Naive B cell (primary cell): ENCODE measurements around the gene NUSAP1. TPM values are rescaled to one million over a fixed set of nuclear protein-coding genes. Genes with fewer than 3 reads are reported as not detected.
"Not testable (repeated sequence)": the region's sequence is repeated elsewhere in the genome, so short reads cannot be mapped to it uniquely, and the experiment has no call there.

Source experiments
- ATAC-seq, 2 donors: fragments of 150-1000 bp; cut with Tn5 transposase; 2 replicates each; pipeline ENCODE4 v1.10.0; 2021; ENCODE audit warnings: low read depth in 2 of 2, mild to moderate bottlenecking in 2 of 2, moderate library complexity in 2 of 2
- DNase-seq: peaks from one replicate; pipeline ENCODE4 v3.0.0; 2022
- H3K27ac Mint-ChIP-seq, 6 donors: one replicate each; pipeline ENCODE4 v1.8.0; 2020 to 2022; ENCODE audit warnings: mild to moderate bottlenecking in 6 of 6, mixed read lengths in 6 of 6, moderate library complexity in 5 of 6, inconsistent platforms in 2 of 6
- H3K27me3 Mint-ChIP-seq, 3 donors: one replicate each; pipeline ENCODE4 v1.8.0; 2021 to 2022; ENCODE audit warnings: mixed read lengths in 3 of 3, mild to moderate bottlenecking in 1 of 3
- H3K36me3 Mint-ChIP-seq, 2 donors: one replicate each; pipeline ENCODE4 v1.8.0; 2020 to 2022; ENCODE audit warnings: mixed read lengths in 2 of 2, inconsistent platforms in 1 of 2, mild to moderate bottlenecking in 1 of 2
- H3K4me1 Mint-ChIP-seq, 3 donors: one replicate each; pipeline ENCODE4 v1.8.0; 2020 to 2022; ENCODE audit warnings: mixed read lengths in 3 of 3, inconsistent platforms in 1 of 3, mild to moderate bottlenecking in 1 of 3, moderate library complexity in 1 of 3
- H3K4me3 Mint-ChIP-seq, 8 donors: one replicate each; pipeline ENCODE4 v1.8.0; 2020 to 2022; ENCODE audit warnings: mild to moderate bottlenecking in 8 of 8, mixed read lengths in 8 of 8, moderate library complexity in 8 of 8, inconsistent platforms in 2 of 8
- H3K9me3 Mint-ChIP-seq, 7 donors: one replicate each; pipeline ENCODE4 v1.8.0; 2020 to 2022; ENCODE audit warnings: mixed read lengths in 7 of 7, mild to moderate bottlenecking in 5 of 7, inconsistent platforms in 2 of 7, moderate library complexity in 1 of 7
- polyA plus RNA-seq, 6 donors: library from polyadenylated mRNA; unstranded; fragments of 300-500 nt; fragmentation: Illumina TruSeq; gene quantifications; one replicate each; pipeline ENCODE4 v1.2.3, GENCODE V29; 2021; ENCODE audit warnings: low read depth in 6 of 6

The NUSAP1 gene
- polyA plus RNA-seq: 1 to 10 TPM in 5 of 6 donors, under 1 TPM in 1; 0.59 to 7.9 (median 6.4) TPM

GRCh38 chr15:41332194-41333025, at the start of gene NUSAP1, which contains the start of gene OIP5:
NUSAP1 (plus strand) TSS chr15:41332881; CDS start chr15:41332958, 77 bp downstream.
OIP5 (minus strand) TSS chr15:41332591; CDS start chr15:41332561, 30 bp downstream.
- peak; percentile 90 to 91 for ATAC-seq
- peak within 1 kb of the TSS; percentile 93 to 100 (median 98) for H3K4me3 Mint-ChIP-seq
- H3K9me3 Mint-ChIP-seq: no peaks in the 10 kb centered on the region

GRCh38 chr15:41282980-41283652, 49.6 kb upstream of the NUSAP1 start:
- not testable (repeated sequence) for H3K9me3 Mint-ChIP-seq, H3K27me3 Mint-ChIP-seq, ATAC-seq
- peak; percentile 37 for DNase-seq
- peak overlapping the region; percentile 88 to 99 (median 94) for H3K4me3 Mint-ChIP-seq
- H3K4me1 Mint-ChIP-seq: peaks cover 27 to 49% (median 29%) of the 10 kb centered on the region in 3 donors
- H3K27ac Mint-ChIP-seq: peak overlapping the region; percentile 94 to 99 (median 98)
- peaks cover 0 to 10% of the 10 kb centered on the region in 2 donors for H3K36me3 Mint-ChIP-seq

More at GRCh38 chr15:41332194-41333025, at the start of gene NUSAP1, which contains the start of gene OIP5:
- peak; percentile 95 for DNase-seq
- H3K27ac Mint-ChIP-seq: peak within 1 kb of the TSS; percentile 88 to 98 (median 95)
- H3K36me3 Mint-ChIP-seq: no peaks in the 10 kb centered on the region
- H3K4me1 Mint-ChIP-seq: peaks cover 14 to 29% (median 27%) of the 10 kb centered on the region in 3 donors
- H3K27me3 Mint-ChIP-seq: no peaks in the 10 kb centered on the region

GRCh38 chr15:41283653-41284426, 48.8 kb upstream of the NUSAP1 start:
- DNase-seq (peak; percentile 98), ATAC-seq (peak; percentile 92 to 93)
- Mint-ChIP-seq H3K4me1 (peaks cover 24 to 49% (median 30%) of the 10 kb centered on the region in 3 donors), H3K27me3 (no peaks in the 10 kb centered on the region), H3K9me3 (no peaks in the 10 kb centered on the region), H3K36me3 (peaks cover 0 to 10% of the 10 kb centered on the region in 2 donors), H3K4me3 (peak overlapping the region; percentile 88 to 99 (median 94)), H3K27ac (peak overlapping the region; percentile 94 to 99 (median 99))

DNA sequence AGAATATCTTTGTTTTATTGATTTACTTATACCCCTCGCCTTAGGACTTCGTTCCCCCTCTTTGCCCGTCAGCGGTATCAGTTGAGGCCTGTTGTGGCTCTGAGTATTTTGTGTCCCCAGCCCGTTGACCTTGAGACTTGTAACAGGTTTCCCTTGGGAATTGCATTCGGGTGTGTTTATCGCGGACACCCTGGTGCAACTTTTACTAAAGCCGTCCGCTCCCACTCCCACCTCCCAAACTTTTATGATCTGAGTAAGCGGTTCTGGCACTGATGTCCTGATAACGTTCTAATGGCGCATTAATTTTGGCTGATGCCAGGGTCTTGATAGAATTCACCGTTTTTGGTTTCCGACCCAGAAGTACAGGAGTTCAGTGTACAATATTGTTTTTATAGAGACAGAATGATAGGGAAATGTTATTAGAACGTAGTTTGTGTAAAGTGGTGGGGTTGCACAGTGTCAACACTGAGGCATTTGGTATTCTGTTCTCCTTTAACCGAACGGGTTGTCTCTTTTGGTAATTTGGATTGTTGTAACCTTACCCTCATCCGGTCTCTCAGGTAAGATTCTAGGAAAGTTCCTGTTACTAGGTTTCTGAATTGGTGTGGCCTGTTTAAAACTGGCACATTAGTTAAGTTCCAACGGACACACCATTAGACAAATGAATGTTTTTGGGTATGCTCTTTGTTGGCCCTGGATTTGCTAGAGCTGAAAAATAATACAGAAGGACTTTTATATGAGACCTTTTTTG, 48.1 kb upstream of the NUSAP1 start:
- Mint-ChIP-seq H3K27ac (peak overlapping the region; percentile 80 to 99 (median 96)), H3K36me3 (peaks cover 0 to 10% of the 10 kb centered on the region in 2 donors), H3K4me3 (peak overlapping the region; percentile 88 to 99 (median 94)), H3K27me3 (no peaks in the 10 kb centered on the region), H3K4me1 (peaks cover 24 to 51% (median 30%) of the 10 kb centered on the region in 3 donors), H3K9me3 (no peaks in the 10 kb centered on the region)
- no peak for ATAC-seq
- no peak for DNase-seq

GRCh38 chr15:41285285-41285684, 47.4 kb upstream of the NUSAP1 start:
- H3K4me3 Mint-ChIP-seq: peak overlapping the region; percentile 88 to 99 (median 94)
- H3K27ac Mint-ChIP-seq: peak overlapping the region; percentile 80 to 99 (median 96)
- H3K27me3 Mint-ChIP-seq: no peaks in the 10 kb centered on the region
- peaks cover 0 to 10% of the 10 kb centered on the region in 2 donors for H3K36me3 Mint-ChIP-seq
- H3K4me1 Mint-ChIP-seq: peaks cover 24 to 51% (median 30%) of the 10 kb centered on the region in 3 donors
- no peaks in the 10 kb centered on the region for H3K9me3 Mint-ChIP-seq
- DNase-seq (no peak), ATAC-seq (no peak)

DNA sequence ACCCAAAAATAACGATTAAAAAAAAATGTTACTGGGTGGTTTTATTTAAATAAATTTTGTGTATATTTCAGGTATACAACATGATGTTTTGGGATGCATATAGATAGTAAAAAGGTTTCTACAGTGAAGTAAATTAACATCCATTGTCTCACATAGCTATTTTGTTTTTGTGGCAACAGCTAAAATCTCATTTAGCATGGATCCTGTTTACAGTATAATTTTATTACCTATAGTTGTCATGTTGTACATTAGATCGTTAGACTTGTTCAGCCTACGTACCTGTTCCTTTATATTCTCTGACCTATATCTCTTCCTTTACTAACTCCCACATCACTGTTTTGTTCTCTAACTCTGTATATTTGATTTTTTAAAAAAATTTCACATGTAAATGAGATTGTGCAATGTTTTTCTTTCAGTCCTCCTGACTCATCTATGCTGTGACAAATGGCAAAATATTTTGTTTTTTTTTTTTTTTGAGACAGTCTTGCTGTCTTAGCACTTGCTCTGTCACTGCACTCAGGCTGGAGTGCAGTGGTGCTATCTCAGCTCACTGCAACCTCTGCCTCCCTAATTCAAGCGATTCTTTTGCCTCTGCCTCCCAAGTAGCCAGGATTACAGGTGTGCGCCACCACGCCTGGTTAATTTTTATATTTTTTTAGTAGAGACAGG, 45.9 kb upstream of the NUSAP1 start:
- H3K4me3 Mint-ChIP-seq: peak overlapping the region in 3 of 8 donors; percentile 5 to 59 (median 36)
- H3K9me3 Mint-ChIP-seq: no peaks in the 10 kb centered on the region
- H3K4me1 Mint-ChIP-seq: peaks cover 37 to 66% (median 38%) of the 10 kb centered on the region in 3 donors
- peak overlapping the region in 1 of 6 donors; percentile 44 for H3K27ac Mint-ChIP-seq
- H3K36me3 Mint-ChIP-seq: peaks cover 0 to 10% of the 10 kb centered on the region in 2 donors
- no peak for ATAC-seq
- H3K27me3 Mint-ChIP-seq: no peaks in the 10 kb centered on the region
- DNase-seq: no peak

- peak overlapping the region in 1 of 6 donors; percentile 89 for H3K27ac Mint-ChIP-seq
- H3K4me3 Mint-ChIP-seq: no peak overlapping the region
- H3K4me1 Mint-ChIP-seq: peaks cover 27 to 58% (median 43%) of the 10 kb centered on the region in 3 donors
- H3K27me3 Mint-ChIP-seq: no peaks in the 10 kb centered on the region
- no peaks in the 10 kb centered on the region for H3K9me3 Mint-ChIP-seq
- ATAC-seq: no peak
- DNase-seq: no peak
- H3K36me3 Mint-ChIP-seq: peaks cover 0 to 10% of the 10 kb centered on the region in 2 donors
Observed at GRCh38 chr15:41288464-41288863, 44.2 kb upstream of the NUSAP1 start.

DNA sequence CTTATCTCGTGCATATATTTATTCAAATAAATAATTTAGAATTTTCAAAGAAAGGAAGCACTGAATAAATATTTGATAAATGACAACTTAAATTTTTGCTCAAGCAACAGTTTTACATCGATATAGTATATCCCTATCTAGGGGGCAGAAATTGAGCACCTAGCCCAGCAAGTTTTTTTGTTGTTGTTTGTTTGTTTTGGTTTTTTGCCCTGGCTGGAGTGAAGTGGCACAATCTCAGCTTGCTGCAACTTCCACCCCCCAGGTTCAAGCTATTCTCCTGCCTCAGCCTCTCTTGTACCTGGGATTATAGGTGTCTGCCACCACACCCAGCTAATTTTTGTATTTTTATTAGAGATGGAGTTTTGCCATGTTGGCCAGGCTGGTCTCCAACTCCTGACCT, 42.7 kb upstream of the NUSAP1 start:
- ATAC-seq: no peak
- peak overlapping the region in 3 of 6 donors; percentile 34 to 99 (median 54) for H3K27ac Mint-ChIP-seq
- no peak for DNase-seq
- no peak overlapping the region for H3K4me3 Mint-ChIP-seq
- peaks cover 0 to 8% of the 10 kb centered on the region in 2 donors for H3K36me3 Mint-ChIP-seq
- H3K27me3 Mint-ChIP-seq: no peaks in the 10 kb centered on the region
- H3K9me3 Mint-ChIP-seq: no peaks in the 10 kb centered on the region
- peaks cover 25 to 59% (median 45%) of the 10 kb centered on the region in 3 donors for H3K4me1 Mint-ChIP-seq

DNA sequence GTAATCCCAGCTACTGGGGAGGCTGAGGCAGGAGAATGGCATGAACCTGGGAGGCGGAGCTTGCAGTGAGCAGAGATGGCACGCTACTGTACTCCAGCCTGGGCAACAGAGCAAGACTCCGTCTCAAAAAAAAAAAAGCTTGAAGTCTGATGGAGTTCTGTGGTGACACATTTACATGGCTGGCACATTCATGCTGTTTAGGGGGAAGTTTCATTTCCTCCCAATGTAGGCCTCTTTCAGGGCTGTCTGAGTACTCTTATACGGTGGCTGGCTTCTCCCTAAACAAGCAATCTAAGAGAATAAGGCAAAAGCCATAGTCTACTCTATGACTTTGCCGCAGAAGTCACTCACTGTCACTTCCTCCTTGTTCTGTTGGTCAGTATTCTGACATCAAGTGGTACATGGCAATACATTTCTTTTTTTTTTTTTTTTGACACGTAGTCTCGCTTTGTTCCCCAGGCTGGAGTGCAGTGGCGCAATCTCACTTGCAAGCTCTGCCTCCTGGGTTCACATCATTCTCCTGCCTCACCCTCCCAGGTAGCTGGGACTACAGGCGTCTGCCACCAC, 41.5 kb upstream of the NUSAP1 start:
- DNase-seq (peak; percentile 83), ATAC-seq (peak; percentile 90 to 91)
- Mint-ChIP-seq H3K4me1 (peaks cover 27 to 49% (median 38%) of the 10 kb centered on the region in 3 donors), H3K27me3 (no peaks in the 10 kb centered on the region), H3K9me3 (no peaks in the 10 kb centered on the region), H3K27ac (peak overlapping the region; percentile 91 to 99 (median 98)), H3K36me3 (no peaks in the 10 kb centered on the region), H3K4me3 (peak overlapping the region; percentile 34 to 88 (median 78))

DNA sequence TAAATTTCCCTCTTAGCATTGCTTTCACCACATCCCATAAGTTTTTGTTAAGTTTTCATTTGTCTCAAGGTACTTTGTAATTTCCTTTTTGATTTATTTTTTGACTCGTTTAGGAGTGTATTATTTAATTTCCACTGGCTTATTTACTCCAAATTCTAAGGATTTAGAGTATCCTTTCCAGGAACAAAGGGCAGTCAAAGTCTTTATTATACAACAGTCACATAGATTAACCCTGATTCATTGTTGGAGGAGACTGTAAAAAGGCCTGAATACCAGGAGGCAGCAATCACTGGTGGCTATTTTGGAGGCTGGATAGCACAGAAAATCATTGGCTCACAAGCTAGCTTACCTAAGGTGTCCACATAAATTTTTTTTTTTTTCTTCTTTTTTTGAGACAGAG, 40.2 kb upstream of the NUSAP1 start:
- Mint-ChIP-seq H3K4me3 (peak overlapping the region in 6 of 8 donors; percentile 12 to 80 (median 65)), H3K9me3 (no peaks in the 10 kb centered on the region), H3K27ac (peak overlapping the region in 5 of 6 donors; percentile 91 to 99 (median 98)), H3K27me3 (no peaks in the 10 kb centered on the region), H3K36me3 (no peaks in the 10 kb centered on the region), H3K4me1 (peaks cover 24 to 38% (median 36%) of the 10 kb centered on the region in 3 donors)
- ATAC-seq: no peak
- DNase-seq: no peak

DNA sequence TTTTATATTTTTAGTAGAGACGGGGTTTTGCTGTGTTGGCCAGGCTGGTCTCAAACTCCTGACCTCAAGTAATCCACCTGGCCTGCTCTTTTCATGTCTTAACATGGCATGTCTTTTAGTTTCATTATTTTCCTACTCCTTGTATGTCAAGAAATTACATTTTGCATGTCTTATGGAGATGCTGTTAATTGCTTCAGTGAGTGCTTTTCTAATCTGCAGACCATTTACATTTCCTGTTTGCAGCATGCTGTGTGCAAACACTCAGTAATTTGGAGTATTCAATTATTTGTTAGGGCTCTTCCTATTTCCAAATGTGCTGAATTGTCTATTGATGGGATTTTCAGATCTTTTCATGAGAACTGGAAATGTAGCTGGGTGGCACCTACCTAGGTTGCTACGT, 31.5 kb upstream of the NUSAP1 start:
- ATAC-seq, H3K27ac Mint-ChIP-seq, H3K4me3 Mint-ChIP-seq, DNase-seq, H3K9me3 Mint-ChIP-seq, H3K27me3 Mint-ChIP-seq: not testable (repeated sequence)
- Mint-ChIP-seq H3K4me1 (peaks cover 13 to 18% (median 18%) of the 10 kb centered on the region in 3 donors), H3K36me3 (peaks cover 0 to 11% of the 10 kb centered on the region in 2 donors)
